CD4-positive, alpha-beta memory T cell (primary cell): ENCODE data around the gene RBM39. TPM values are rescaled to one million over a fixed set of nuclear protein-coding genes. Genes with fewer than 3 reads are reported as not detected.
"Not testable (repeated sequence)": the region's sequence is repeated elsewhere in the genome, so short reads cannot be mapped to it uniquely, and the experiment has no call there.

Experiments
- CTCF ChIA-PET: fragments of 350-600 bp; sonication (Branson Sonifier 250); formaldehyde crosslinking; loops from one replicate; lab custom pipeline; 2021; ENCODE audit warnings: inconsistent platforms; ENCODE audit not compliant: partially characterized antibody; lab: Charles Lee
- POLR2A ChIA-PET: fragments of 350-600 bp; sonication (Branson Sonifier 250); formaldehyde crosslinking; loops from one replicate; lab custom pipeline; 2021; ENCODE audit not compliant: partially characterized antibody; lab: Charles Lee
- DNase-seq, 5 donors: peaks; one replicate each; pipeline versions ENCODE4 v3.0.0 to v3.0.0-alpha.2; 2020 to 2022; ENCODE audit warnings: mixed read lengths in 1 of 5
- H3K27ac ChIP-seq: one replicate; pipeline ENCODE4 v1.7.0; 2013; ENCODE audit warnings: low read depth, low read length
- H3K27me3 ChIP-seq: 2 replicates; pipeline ENCODE4 v1.7.0; 2013; ENCODE audit warnings: mild to moderate bottlenecking, low read length, moderate library complexity; ENCODE audit not compliant: insufficient read depth
- H3K36me3 ChIP-seq: 2 replicates; pipeline ENCODE4 v1.7.0; 2013; ENCODE audit warnings: mild to moderate bottlenecking, low read length, moderate library complexity; ENCODE audit not compliant: insufficient read depth
- H3K4me1 ChIP-seq: 2 replicates; pipeline ENCODE4 v1.7.0; 2013; ENCODE audit warnings: mild to moderate bottlenecking, low read length, moderate library complexity; ENCODE audit not compliant: insufficient read depth
- H3K4me3 ChIP-seq, 2 donors: one replicate each; pipeline ENCODE4 v1.7.0; 2013; ENCODE audit warnings: low read length in 2 of 2, mild to moderate bottlenecking in 1 of 2
- H3K9me3 ChIP-seq, 2 donors: one replicate each; pipeline ENCODE4 v1.7.0; 2013; ENCODE audit warnings: low read length in 2 of 2, control low read depth in 1 of 2; ENCODE audit not compliant: control insufficient read depth in 1 of 2
- H3K27ac Mint-ChIP-seq, 7 donors: one replicate each; pipeline ENCODE4 v1.8.0; 2020 to 2021; ENCODE audit warnings: mixed read lengths in 7 of 7, mild to moderate bottlenecking in 6 of 7, inconsistent platforms in 3 of 7, moderate library complexity in 3 of 7
- H3K27me3 Mint-ChIP-seq, 2 donors: one replicate each; pipeline ENCODE4 v1.8.0; 2020 to 2021; ENCODE audit warnings: mixed read lengths in 2 of 2
- H3K36me3 Mint-ChIP-seq, 2 donors: one replicate each; pipeline ENCODE4 v1.8.0; 2020 to 2021; ENCODE audit warnings: mixed read lengths in 2 of 2, inconsistent platforms in 1 of 2, mild to moderate bottlenecking in 1 of 2
- H3K4me1 Mint-ChIP-seq, 4 donors: one replicate each; pipeline ENCODE4 v1.8.0; 2020 to 2021; ENCODE audit warnings: mixed read lengths in 4 of 4, mild to moderate bottlenecking in 1 of 4
- H3K4me3 Mint-ChIP-seq, 8 donors: one replicate each; pipeline ENCODE4 v1.8.0; 2020 to 2021; ENCODE audit warnings: mixed read lengths in 8 of 8, mild to moderate bottlenecking in 7 of 8, moderate library complexity in 6 of 8, inconsistent platforms in 3 of 8
- H3K9me3 Mint-ChIP-seq, 8 donors: one replicate each; pipeline ENCODE4 v1.8.0; 2020 to 2021; ENCODE audit warnings: mixed read lengths in 8 of 8, mild to moderate bottlenecking in 5 of 8, inconsistent platforms in 3 of 8, moderate library complexity in 1 of 8
- intact Hi-C: fragments of 100-400 bp; cut with micrococcal nuclease; formaldehyde crosslinking; loops from one replicate; pipeline ENCODE4 v1.15.1; 2023
- polyA plus RNA-seq, 2 donors: library from polyadenylated mRNA; unstranded; fragments of 300-500 nt; fragmentation: Illumina TruSeq; gene quantifications; one replicate each; pipeline ENCODE4 v1.2.3, GENCODE V29; 2021
- total RNA-seq, 2 experiments: library from RNA; stranded (reverse); gene quantifications; one replicate each; pipeline ENCODE4 v1.2.3, GENCODE V29; 2021

RBM39 gene
- total and polyA plus RNA-seq, 4 experiments from 2014 or later = 76.7 to 665 (median 392) TPM

DNA sequence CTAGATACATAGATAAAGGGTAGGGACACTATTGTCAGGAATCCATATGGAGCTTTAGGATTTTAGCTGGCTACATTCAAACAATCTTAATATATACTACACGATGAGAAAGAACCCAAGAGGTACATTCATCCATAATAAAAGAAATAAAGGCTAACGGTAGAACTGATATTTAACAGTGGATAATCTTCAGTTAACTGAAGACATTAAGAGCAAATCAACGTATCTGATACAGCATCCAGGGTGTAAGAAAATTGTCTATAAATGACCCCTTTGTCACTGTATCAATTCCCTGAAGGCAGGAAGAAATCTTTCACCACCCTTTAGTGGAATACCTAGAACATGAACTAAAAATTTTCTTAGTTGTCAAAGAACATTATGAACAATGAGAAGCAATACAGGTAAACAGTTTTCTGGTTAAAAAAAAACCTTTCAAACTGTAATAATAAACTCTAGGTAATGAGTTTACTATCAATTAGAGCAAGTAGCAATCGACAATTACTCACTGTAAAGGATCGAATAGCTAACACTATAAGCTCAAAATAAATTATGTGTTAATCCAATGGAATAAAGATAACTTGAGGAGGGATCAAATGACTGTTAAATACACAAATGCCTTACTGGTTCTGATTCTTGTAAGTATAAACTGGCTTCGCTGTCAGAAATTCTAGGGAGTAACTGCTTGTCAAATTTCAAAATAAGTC lies 31.0 kb downstream of the RBM39 start:
- CTCF ChIA-PET = interaction anchor here (0.7 to 1.2 kb wide), 2 partner anchors 9 to 110 kb away, joined by 3 to 6 read pairs; no protein-coding TSS in a partner anchor
- H3K27ac ChIP-seq = no peak overlapping the region
- H3K36me3 Mint-ChIP-seq = peaks cover 49 to 81% of the 10 kb centered on the region in 2 donors

DNA sequence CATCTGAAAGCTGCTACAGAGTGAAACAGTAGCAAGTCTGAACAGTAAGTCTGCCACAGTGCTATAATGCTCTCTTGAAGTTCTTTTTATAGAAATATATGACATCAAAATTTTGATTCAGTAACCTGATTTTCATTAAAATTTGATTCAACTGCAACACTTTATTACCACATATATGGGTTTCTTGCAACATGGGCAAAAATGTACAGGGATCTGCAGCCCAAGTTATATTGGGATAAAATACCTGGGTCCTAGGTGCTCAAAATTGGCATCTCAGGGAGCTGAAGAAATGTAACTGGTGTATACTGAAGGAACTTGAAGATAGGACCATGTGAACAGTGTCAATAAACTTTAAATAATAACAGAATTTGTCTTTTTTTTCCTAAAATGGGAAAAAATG lies 32.0 kb downstream of the RBM39 start:
- Histone ChIP-seq H3K27me3 (no peaks in the 10 kb centered on the region), H3K36me3 (peaks cover 74% of the 10 kb centered on the region), H3K9me3 (no peaks in the 10 kb centered on the region), H3K4me3 (no peak overlapping the region), H3K4me1 (peaks cover 52% of the 10 kb centered on the region), H3K27ac (no peak overlapping the region)
- Mint-ChIP-seq H3K4me3 (peak overlapping the region in 1 of 8 donors; percentile 16), H3K36me3 (peaks cover 50 to 82% of the 10 kb centered on the region in 2 donors), H3K4me1 (peaks cover 26 to 61% (median 39%) of the 10 kb centered on the region in 4 donors), H3K27me3 (no peaks in the 10 kb centered on the region), H3K27ac (peak overlapping the region in 1 of 7 donors; percentile 78), H3K9me3 (no peaks in the 10 kb centered on the region)
- ChIA-PET CTCF (interaction anchor here (0.7 kb wide), 1 partner anchor 10 kb away, joined by 3 read pairs; no protein-coding TSS in a partner anchor), POLR2A (interaction anchor here (0.5 to 6.8 kb wide), 7 partner anchors 8 to 88 kb away, joined by 3 to 29 read pairs (median 4); partner anchors contain the start of genes NFS1, RBM39 and ROMO1)
- intact Hi-C loops = no loop called here
- DNase-seq = no peak

More for the DNA sequence above, 31.0 kb downstream of the RBM39 start:
- intact Hi-C loops = no loop called here
- no peaks in the 10 kb centered on the region for H3K9me3 ChIP-seq
- H3K4me1 ChIP-seq = peaks cover 60% of the 10 kb centered on the region
- no peak overlapping the region for H3K4me3 ChIP-seq
- POLR2A ChIA-PET = interaction anchor here (1.2 to 6.8 kb wide), 7 partner anchors 8 to 61 kb away, joined by 4 to 29 read pairs (median 7); partner anchors contain the start of genes NFS1, RBM39 and ROMO1
- Mint-ChIP-seq H3K27me3 (no peaks in the 10 kb centered on the region), H3K9me3 (no peaks in the 10 kb centered on the region), H3K27ac (peak overlapping the region; percentile 48 to 87 (median 78)), H3K4me3 (peak overlapping the region in 7 of 8 donors; percentile 54 to 75 (median 62)), H3K4me1 (peaks cover 33 to 69% (median 46%) of the 10 kb centered on the region in 4 donors)
- H3K27me3 ChIP-seq = no peaks in the 10 kb centered on the region
- no peak for DNase-seq
- H3K36me3 ChIP-seq = peaks cover 74% of the 10 kb centered on the region

GRCh38 chr20:35709259-35709658 lies 32.8 kb downstream of the RBM39 start:
- CTCF ChIA-PET = no interaction called here
- Histone ChIP-seq H3K4me3 (no peak overlapping the region), H3K36me3 (peaks cover 75% of the 10 kb centered on the region), H3K4me1 (peaks cover 49% of the 10 kb centered on the region), H3K27me3 (no peaks in the 10 kb centered on the region), H3K27ac (no peak overlapping the region), H3K9me3 (no peaks in the 10 kb centered on the region)
- no peak for DNase-seq
- intact Hi-C loops = no loop called here
- Mint-ChIP-seq H3K4me3 (peak overlapping the region in 1 of 8 donors; percentile 51), H3K4me1 (peaks cover 25 to 62% (median 37%) of the 10 kb centered on the region in 4 donors), H3K36me3 (peaks cover 50 to 84% of the 10 kb centered on the region in 2 donors), H3K27ac (peak overlapping the region in 3 of 7 donors; percentile 37 to 78 (median 47)), H3K9me3 (no peaks in the 10 kb centered on the region), H3K27me3 (no peaks in the 10 kb centered on the region)
- POLR2A ChIA-PET = interaction anchor here (0.7 to 6.8 kb wide), 5 partner anchors 10 to 71 kb away, joined by 3 to 29 read pairs (median 9); partner anchors contain the start of genes NFS1, RBM39 and ROMO1

DNA sequence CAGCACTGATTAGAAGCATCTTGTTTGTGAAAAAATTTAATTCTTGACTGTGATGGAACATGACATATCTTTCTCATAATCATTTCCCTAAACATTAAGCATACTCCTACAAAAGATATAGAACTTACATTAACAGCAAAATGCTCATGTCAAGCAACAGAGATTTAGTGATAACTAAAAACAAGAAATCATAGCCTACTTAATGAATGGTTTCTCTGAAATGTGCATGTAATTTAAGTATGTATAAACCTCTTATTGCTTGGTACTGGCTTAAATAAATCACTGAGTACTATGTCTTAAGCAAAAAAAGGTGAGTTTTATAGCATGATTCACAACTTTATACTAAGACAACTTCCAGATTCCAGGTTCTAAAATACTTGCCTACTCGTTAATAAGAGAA lies 33.6 kb downstream of the RBM39 start:
- ChIA-PET POLR2A (interaction anchor here (0.8 to 6.8 kb wide), 6 partner anchors 9 to 41 kb away, joined by 3 to 29 read pairs (median 8); partner anchors contain the start of genes NFS1, RBM39 and ROMO1), CTCF (interaction anchor here (1.0 to 3.1 kb wide), 3 partner anchors 107 to 246 kb away, joined by 3 to 9 read pairs (median 3); partner anchors contain the start of gene SCAND1)
- peaks cover 49% of the 10 kb centered on the region for H3K4me1 ChIP-seq
- peak in 1 of 5 donors; percentile 1 for DNase-seq
- Mint-ChIP-seq H3K27ac (peak overlapping the region in 2 of 7 donors; percentile 47 to 78), H3K36me3 (peaks cover 51 to 85% of the 10 kb centered on the region in 2 donors), H3K4me1 (peaks cover 23 to 62% (median 33%) of the 10 kb centered on the region in 4 donors), H3K4me3 (no peak overlapping the region), H3K9me3 (no peaks in the 10 kb centered on the region), H3K27me3 (no peaks in the 10 kb centered on the region)
- no peaks in the 10 kb centered on the region for H3K27me3 ChIP-seq
- no peak overlapping the region for H3K27ac ChIP-seq
- no peak overlapping the region for H3K4me3 ChIP-seq
- peaks cover 75% of the 10 kb centered on the region for H3K36me3 ChIP-seq
- intact Hi-C loops = no loop called here
- H3K9me3 ChIP-seq = no peaks in the 10 kb centered on the region

DNA sequence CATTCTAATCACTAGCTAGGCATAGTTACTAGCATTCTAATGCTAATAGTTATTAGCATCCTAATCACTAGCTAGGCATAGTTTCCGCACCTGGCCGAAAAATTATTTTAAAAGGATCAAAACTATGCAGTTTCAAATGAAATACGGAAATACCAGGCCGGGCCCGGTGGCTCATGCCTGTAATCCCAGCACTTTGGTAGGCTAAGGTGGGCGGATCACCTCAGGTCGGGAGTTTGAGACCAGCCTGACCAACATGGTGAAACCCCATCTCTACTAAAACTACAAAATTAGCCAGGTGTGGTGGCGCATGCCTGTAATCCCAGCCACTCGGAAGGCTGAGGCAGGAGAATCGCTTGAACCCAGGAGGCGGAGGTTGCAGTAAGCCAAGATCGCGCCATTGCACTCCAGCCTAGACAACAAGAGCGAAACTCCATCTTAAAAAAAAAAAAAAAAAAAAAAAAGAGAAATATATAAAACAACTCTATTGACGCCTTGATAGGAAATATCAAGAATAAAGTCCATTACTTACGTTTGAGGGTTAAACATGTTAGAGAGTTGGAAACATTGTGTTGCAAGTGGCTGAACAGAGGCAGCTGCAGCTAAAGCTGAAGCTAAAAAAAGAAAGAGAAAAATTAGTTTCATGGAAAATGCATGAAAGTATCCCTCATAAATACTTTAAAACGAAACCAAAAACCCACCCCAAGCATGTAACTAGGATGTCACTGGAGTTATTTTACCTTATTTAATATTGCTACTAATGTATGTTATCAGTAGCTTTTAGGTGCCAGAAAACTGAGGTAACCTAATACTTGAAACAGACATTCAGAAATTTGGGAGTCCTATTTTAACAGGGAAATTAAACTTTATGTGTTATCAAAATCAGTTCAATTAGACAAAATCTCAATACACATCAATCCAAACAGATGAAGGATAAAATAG lies 35.2 kb downstream of the RBM39 start:
- intact Hi-C loops, H3K27me3 Mint-ChIP-seq, H3K27ac ChIP-seq, DNase-seq, H3K9me3 Mint-ChIP-seq, H3K4me3 ChIP-seq, H3K27me3 ChIP-seq, H3K4me3 Mint-ChIP-seq, H3K9me3 ChIP-seq: not testable (repeated sequence)
- CTCF ChIA-PET = interaction anchor here (1.1 to 3.1 kb wide), 2 partner anchors 106 to 247 kb away, joined by 3 to 9 read pairs; partner anchors contain the start of gene SCAND1
- POLR2A ChIA-PET = interaction anchor here (1.4 to 3.0 kb wide), 4 partner anchors 22 to 43 kb away, joined by 3 to 11 read pairs (median 5); partner anchors contain the start of gene RBM39
- Mint-ChIP-seq H3K4me1 (peaks cover 19 to 59% (median 26%) of the 10 kb centered on the region in 4 donors), H3K27ac (peak overlapping the region in 4 of 7 donors; percentile 18 to 78 (median 48)), H3K36me3 (peaks cover 55 to 87% of the 10 kb centered on the region in 2 donors)
- H3K36me3 ChIP-seq = peaks cover 75% of the 10 kb centered on the region
- H3K4me1 ChIP-seq = peaks cover 38% of the 10 kb centered on the region

- H3K9me3 ChIP-seq, intact Hi-C loops, H3K27ac ChIP-seq, H3K4me3 Mint-ChIP-seq, H3K4me3 ChIP-seq, H3K9me3 Mint-ChIP-seq, DNase-seq, H3K27me3 ChIP-seq, H3K27me3 Mint-ChIP-seq: not testable (repeated sequence)
- peaks cover 29% of the 10 kb centered on the region for H3K4me1 ChIP-seq
- H3K27ac Mint-ChIP-seq = peak overlapping the region in 3 of 7 donors; percentile 46 to 98 (median 73)
- POLR2A ChIA-PET = interaction anchor here (2.9 to 3.0 kb wide), 2 partner anchors 36 to 42 kb away, joined by 10 to 11 read pairs; partner anchors contain the start of genes CPNE1, RBM12 and RBM39
- peaks cover 49 to 79% of the 10 kb centered on the region in 2 donors for H3K36me3 Mint-ChIP-seq
- H3K36me3 ChIP-seq = peaks cover 65% of the 10 kb centered on the region
- peaks cover 13 to 55% (median 20%) of the 10 kb centered on the region in 4 donors for H3K4me1 Mint-ChIP-seq
- CTCF ChIA-PET = interaction anchor here (1.1 to 3.1 kb wide), 2 partner anchors 87 to 105 kb away, joined by 3 to 9 read pairs; no protein-coding TSS in a partner anchor
Observed at GRCh38 chr20:35705894-35706293, 36.2 kb downstream of the RBM39 start.
